ENCODE data around the gene GRB7. TPM values are rescaled to one million over a fixed set of nuclear protein-coding genes. Genes with fewer than 3 reads are reported as not detected.
A peak's percentile ranks its signal among the peaks of the same experiment; 100 is the strongest.
"Not testable (repeated sequence)": the region's sequence is repeated elsewhere in the genome, so short reads cannot be mapped to it uniquely, and the experiment has no call there.

The GRB7 gene
- total and polyA plus RNA-seq, 2 donors (not counting 1 experiment from before 2014, with no cell fraction given) = 0.81 to 0.84 TPM

DNA sequence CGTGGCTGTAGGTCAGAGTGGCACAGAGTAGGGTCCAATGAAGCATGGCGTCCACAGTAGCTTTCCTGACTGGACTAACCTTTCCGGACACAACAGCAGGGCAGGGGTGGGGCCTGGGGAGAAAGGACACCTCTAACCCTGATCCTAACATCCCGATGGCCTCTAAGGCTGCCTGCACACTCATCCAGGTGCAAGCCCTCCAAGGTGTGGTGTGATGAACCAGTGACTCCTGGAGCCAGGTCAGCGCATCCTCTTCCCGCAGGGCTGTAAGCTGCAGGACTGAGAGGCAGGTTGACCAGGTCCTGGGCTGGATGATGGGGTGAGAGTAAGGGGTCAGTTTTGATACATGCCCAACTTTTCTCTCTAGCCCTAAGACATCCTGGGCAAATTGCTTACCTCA lies 41.0 kb upstream of the GRB7 start:
- intact Hi-C loops (cut with micrococcal nuclease) = no loop called here
- ChIA-PET CTCF (interaction anchor here (1.1 kb wide), 1 partner anchor 9 kb away, joined by 3 read pairs; no protein-coding TSS in a partner anchor), POLR2A (no interaction called here)

DNA sequence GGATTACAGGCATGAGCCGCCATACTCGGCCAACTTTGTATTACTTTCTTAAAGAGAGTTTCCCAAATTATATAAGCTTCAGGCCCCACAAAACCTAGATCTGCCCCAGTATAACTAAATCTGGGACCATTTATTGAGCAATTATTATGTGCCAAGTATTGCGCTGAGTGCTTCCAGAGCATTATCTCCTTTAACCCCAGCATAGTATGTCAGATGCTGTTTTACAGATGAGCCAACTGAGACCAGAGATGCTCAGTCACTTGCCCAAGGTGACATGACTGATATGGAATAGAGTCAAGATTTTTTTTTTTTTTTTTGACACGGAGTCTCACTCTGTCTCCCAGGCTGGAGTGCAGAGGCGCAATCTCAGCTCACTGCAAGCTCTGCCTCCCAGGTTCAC lies 39.8 kb upstream of the GRB7 start:
- peaks cover 0 to 6% of the 10 kb centered on the region in 2 experiments for H3K36me3 ChIP-seq (replicated peaks in 1 of 2; ENCODE audit: control extremely low read depth in 1 of 2, control insufficient read depth in 1 of 2, extremely low read depth in 1 of 2, insufficient read depth in 2 of 2, low read length in 1 of 2)
- Mint-ChIP-seq H3K4me3 (no peak overlapping the region), H3K4me1 (peaks cover 6% of the 10 kb centered on the region), H3K9me3 (ENCODE audit: insufficient read depth) (no peaks in the 10 kb centered on the region), H3K27me3 (peaks cover 33% of the 10 kb centered on the region), H3K27ac (no peak overlapping the region)
- no peaks in the 10 kb centered on the region for H3K79me2 ChIP-seq (ENCODE audit: control insufficient read depth, insufficient read depth, low read length)
- H3K27ac ChIP-seq (ENCODE audit: low read length in 2 of 2) = no peak overlapping the region
- peaks cover 0 to 33% (median 17%) of the 10 kb centered on the region in 4 experiments for H3K27me3 ChIP-seq (replicated peaks in 1 of 4; ENCODE audit: control extremely low read depth in 1 of 4, control insufficient read depth in 3 of 4, insufficient read depth in 4 of 4, low read length in 3 of 4)
- no peak for ATAC-seq (ENCODE audit: low read depth)
- WGBS (ENCODE audit: insufficient coverage) = no CpG with 5 or more reads among the region's 5 CpGs
- CTCF ChIA-PET = interaction anchor here (1.6 kb wide), 1 partner anchor 22 kb away, joined by 4 read pairs; no protein-coding TSS in a partner anchor
- POLR2A ChIA-PET = no interaction called here
- H2AFZ ChIP-seq (ENCODE audit: insufficient read depth, low read depth, low read length, poor library complexity, severe bottlenecking) = no peak overlapping the region
- H3K9me3 ChIP-seq (ENCODE audit: control extremely low read depth in 1 of 3, control insufficient read depth in 2 of 3, insufficient read depth in 1 of 3, low read length in 2 of 3) = peaks cover 0 to 4% (median 0%) of the 10 kb centered on the region in 3 donors
- H3K4me3 ChIP-seq (ENCODE audit: control extremely low read depth in 1 of 5, extremely low read depth in 1 of 5, insufficient read depth in 1 of 5, low read depth in 2 of 5, low read length in 4 of 5) = no peak overlapping the region
- no peak for TF ChIP-seq EZH2 (IDR thresholded peaks at IDR 0.05; ENCODE audit: borderline replicate concordance, insufficient read depth, low read depth, low read length, poor library complexity, severe bottlenecking)
- TF ChIP-seq, protein P1, sequence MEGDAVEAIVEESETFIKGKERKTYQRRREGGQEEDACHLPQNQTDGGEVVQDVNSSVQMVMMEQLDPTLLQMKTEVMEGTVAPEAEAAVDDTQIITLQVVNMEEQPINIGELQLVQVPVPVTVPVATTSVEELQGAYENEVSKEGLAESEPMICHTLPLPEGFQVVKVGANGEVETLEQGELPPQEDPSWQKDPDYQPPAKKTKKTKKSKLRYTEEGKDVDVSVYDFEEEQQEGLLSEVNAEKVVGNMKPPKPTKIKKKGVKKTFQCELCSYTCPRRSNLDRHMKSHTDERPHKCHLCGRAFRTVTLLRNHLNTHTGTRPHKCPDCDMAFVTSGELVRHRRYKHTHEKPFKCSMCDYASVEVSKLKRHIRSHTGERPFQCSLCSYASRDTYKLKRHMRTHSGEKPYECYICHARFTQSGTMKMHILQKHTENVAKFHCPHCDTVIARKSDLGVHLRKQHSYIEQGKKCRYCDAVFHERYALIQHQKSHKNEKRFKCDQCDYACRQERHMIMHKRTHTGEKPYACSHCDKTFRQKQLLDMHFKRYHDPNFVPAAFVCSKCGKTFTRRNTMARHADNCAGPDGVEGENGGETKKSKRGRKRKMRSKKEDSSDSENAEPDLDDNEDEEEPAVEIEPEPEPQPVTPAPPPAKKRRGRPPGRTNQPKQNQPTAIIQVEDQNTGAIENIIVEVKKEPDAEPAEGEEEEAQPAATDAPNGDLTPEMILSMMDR (IDR thresholded peaks at IDR 0.05) = no peak
- no peak overlapping the region for H3K4me2 ChIP-seq (replicated peaks; ENCODE audit: low read depth, low read length, poor library complexity, severe bottlenecking)
- no peaks in the 10 kb centered on the region for H4K20me1 ChIP-seq (ENCODE audit: control insufficient read depth, insufficient read depth, low read length, poor library complexity, severe bottlenecking)
- H3K9ac ChIP-seq (ENCODE audit: low read length) = no peak overlapping the region
- H3K4me1 ChIP-seq (ENCODE audit: control insufficient read depth in 2 of 2, insufficient read depth in 2 of 2, low read length in 2 of 2) = peaks cover 6 to 17% of the 10 kb centered on the region in 2 donors
- DNase-seq = no peak
- intact Hi-C loops (cut with micrococcal nuclease) = no loop called here

More for the DNA sequence above, 41.0 kb upstream of the GRB7 start:
- no peak for TF ChIP-seq EZH2 (IDR thresholded peaks at IDR 0.05; ENCODE audit: borderline replicate concordance, insufficient read depth, low read depth, low read length, poor library complexity, severe bottlenecking)
- TF ChIP-seq, protein P1 (IDR thresholded peaks at IDR 0.05) = no peak
- Histone ChIP-seq H3K27me3 (replicated peaks in 1 of 4; ENCODE audit: control extremely low read depth in 1 of 4, control insufficient read depth in 3 of 4, insufficient read depth in 4 of 4, low read length in 3 of 4) (peaks cover 0 to 30% (median 17%) of the 10 kb centered on the region in 4 experiments), H3K4me3 (ENCODE audit: control extremely low read depth in 1 of 5, extremely low read depth in 1 of 5, insufficient read depth in 1 of 5, low read depth in 2 of 5, low read length in 4 of 5) (no peak overlapping the region), H3K4me2 (replicated peaks; ENCODE audit: low read depth, low read length, poor library complexity, severe bottlenecking) (no peak overlapping the region), H3K4me1 (ENCODE audit: control insufficient read depth in 2 of 2, insufficient read depth in 2 of 2, low read length in 2 of 2) (peaks cover 6 to 17% of the 10 kb centered on the region in 2 donors), H4K20me1 (ENCODE audit: control insufficient read depth, insufficient read depth, low read length, poor library complexity, severe bottlenecking) (no peaks in the 10 kb centered on the region), H3K36me3 (replicated peaks in 1 of 2; ENCODE audit: control extremely low read depth in 1 of 2, control insufficient read depth in 1 of 2, extremely low read depth in 1 of 2, insufficient read depth in 2 of 2, low read length in 1 of 2) (peaks cover 0 to 6% of the 10 kb centered on the region in 2 experiments), H3K9ac (ENCODE audit: low read length) (no peak overlapping the region), H2AFZ (ENCODE audit: insufficient read depth, low read depth, low read length, poor library complexity, severe bottlenecking) (no peak overlapping the region), H3K27ac (ENCODE audit: low read length in 2 of 2) (no peak overlapping the region), H3K9me3 (ENCODE audit: control extremely low read depth in 1 of 3, control insufficient read depth in 2 of 3, insufficient read depth in 1 of 3, low read length in 2 of 3) (peaks cover 0 to 4% (median 0%) of the 10 kb centered on the region in 3 donors), H3K79me2 (ENCODE audit: control insufficient read depth, insufficient read depth, low read length) (no peaks in the 10 kb centered on the region)
- WGBS (ENCODE audit: insufficient coverage) = 93% methylated on average over 3 of the region's 6 CpGs
- Mint-ChIP-seq H3K9me3 (ENCODE audit: insufficient read depth) (no peaks in the 10 kb centered on the region), H3K4me3 (no peak overlapping the region), H3K27ac (no peak overlapping the region), H3K27me3 (peaks cover 28% of the 10 kb centered on the region), H3K4me1 (peaks cover 6% of the 10 kb centered on the region)
- ATAC-seq (ENCODE audit: low read depth) (no peak), DNase-seq (no peak)

DNA sequence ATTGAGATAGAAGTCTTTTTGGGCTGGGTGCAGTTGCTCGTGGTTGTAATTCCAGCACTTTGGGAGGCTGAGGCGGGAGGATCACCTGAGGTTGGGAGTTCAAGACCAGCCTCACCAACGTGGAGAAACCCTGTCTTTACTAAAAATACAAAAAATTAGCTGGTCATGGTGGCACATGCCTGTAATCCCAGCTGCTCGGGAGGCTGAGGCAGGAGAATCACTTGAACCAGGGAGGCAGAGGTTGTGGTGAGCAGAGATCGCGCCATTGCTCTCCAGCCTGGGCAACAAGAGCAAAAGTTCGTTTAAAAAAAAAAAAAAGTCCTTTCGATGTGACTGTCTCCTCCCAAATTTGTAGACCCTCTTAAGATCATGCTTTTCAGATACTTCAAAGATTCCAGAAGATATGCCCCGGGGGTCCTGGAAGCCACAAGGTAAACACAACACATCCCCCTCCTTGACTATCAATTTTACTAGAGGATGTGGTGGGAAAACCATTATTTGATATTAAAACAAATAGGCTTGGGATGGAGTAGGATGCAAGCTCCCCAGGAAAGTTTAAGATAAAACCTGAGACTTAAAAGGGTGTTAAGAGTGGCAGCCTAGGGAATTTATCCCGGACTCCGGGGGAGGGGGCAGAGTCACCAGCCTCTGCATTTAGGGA lies 38.5 kb upstream of the GRB7 start:
- DNase-seq; intact Hi-C loops (cut with micrococcal nuclease); H3K27ac Mint-ChIP-seq; POLR2A ChIA-PET; H3K9ac ChIP-seq (ENCODE audit: low read length); H3K36me3 ChIP-seq (replicated peaks in 1 of 2; ENCODE audit: control extremely low read depth in 1 of 2, control insufficient read depth in 1 of 2, extremely low read depth in 1 of 2, insufficient read depth in 2 of 2, low read length in 1 of 2); H3K9me3 ChIP-seq (ENCODE audit: control extremely low read depth in 1 of 3, control insufficient read depth in 2 of 3, insufficient read depth in 1 of 3, low read length in 2 of 3); H4K20me1 ChIP-seq (ENCODE audit: control insufficient read depth, insufficient read depth, low read length, poor library complexity, severe bottlenecking); H2AFZ ChIP-seq (ENCODE audit: insufficient read depth, low read depth, low read length, poor library complexity, severe bottlenecking); H3K9me3 Mint-ChIP-seq (ENCODE audit: insufficient read depth); ATAC-seq (ENCODE audit: low read depth); H3K27ac ChIP-seq (ENCODE audit: low read length in 2 of 2); H3K79me2 ChIP-seq (ENCODE audit: control insufficient read depth, insufficient read depth, low read length); H3K4me3 ChIP-seq (ENCODE audit: control extremely low read depth in 1 of 5, extremely low read depth in 1 of 5, insufficient read depth in 1 of 5, low read depth in 2 of 5, low read length in 4 of 5): not testable (repeated sequence)
- H3K4me1 ChIP-seq (ENCODE audit: control insufficient read depth in 2 of 2, insufficient read depth in 2 of 2, low read length in 2 of 2) = peaks cover 6 to 17% of the 10 kb centered on the region in 2 donors
- CTCF ChIA-PET = interaction anchor here (1.6 kb wide), 1 partner anchor 23 kb away, joined by 4 read pairs; no protein-coding TSS in a partner anchor
- 71% methylated on average over 7 of the region's 11 CpGs for WGBS (ENCODE audit: insufficient coverage)
- Mint-ChIP-seq H3K27me3 (peaks cover 33% of the 10 kb centered on the region), H3K4me1 (peaks cover 11% of the 10 kb centered on the region), H3K4me3 (peak overlapping the region; percentile 52)
- H3K27me3 ChIP-seq (replicated peaks in 1 of 4; ENCODE audit: control extremely low read depth in 1 of 4, control insufficient read depth in 3 of 4, insufficient read depth in 4 of 4, low read length in 3 of 4) = peaks cover 0 to 33% (median 17%) of the 10 kb centered on the region in 4 experiments
- peak overlapping the region; percentile 58 for H3K4me2 ChIP-seq (replicated peaks; ENCODE audit: low read depth, low read length, poor library complexity, severe bottlenecking)

All from B cell (primary cell).